IPS DF 6.9 (cell line): ENCODE data around the gene CSNK1G1.
"Not testable (repeated sequence)": the region's sequence is repeated elsewhere in the genome, so short reads cannot be mapped to it uniquely, and the experiment has no call there.

Source experiments
- DNase-seq: peaks from one replicate; pipeline ENCODE4 v3.0.0-alpha.2; 2013; ENCODE audit warnings: low read depth, low spot score
- H3K27ac ChIP-seq: one replicate; pipeline ENCODE4 v1.5.1; 2013; ENCODE audit warnings: low read length, control low read depth
- H3K27me3 ChIP-seq: 2 replicates; pipeline ENCODE4 v1.6.1; 2013; ENCODE audit warnings: mild to moderate bottlenecking, low read length; ENCODE audit not compliant: control insufficient read depth, insufficient read depth
- H3K36me3 ChIP-seq: 2 replicates; pipeline ENCODE4 v1.6.1; 2013; ENCODE audit warnings: low read length; ENCODE audit not compliant: control insufficient read depth, insufficient read depth
- H3K4me1 ChIP-seq: 2 replicates; pipeline ENCODE4 v1.6.1; 2013; ENCODE audit warnings: low read length; ENCODE audit not compliant: control insufficient read depth, insufficient read depth
- H3K4me3 ChIP-seq: 2 replicates; pipeline ENCODE4 v1.5.1; 2013; ENCODE audit warnings: mild to moderate bottlenecking, low read length
- H3K9me3 ChIP-seq: 2 replicates; pipeline ENCODE4 v1.6.1; 2013; ENCODE audit warnings: low read length, inconsistent platforms; ENCODE audit not compliant: control insufficient read depth, insufficient read depth
- WGBS: extraction: QIAGEN DNeasy Blood & Tissue Kit; methylation state at CpG from one replicate; pipeline ENCODE4 v1.1.7; 2013; ENCODE audit warnings: mixed read lengths, missing lambda C conversion rate; ENCODE audit not compliant: insufficient read length, insufficient coverage; 5-methylcytosine and 5-hydroxymethylcytosine counted together

CSNK1G1 gene

GRCh38 chr15:64331668-64332067 lies 24.3 kb downstream of the CSNK1G1 start:
- not testable (repeated sequence) for H3K36me3 ChIP-seq, DNase-seq, H3K4me1 ChIP-seq, H3K9me3 ChIP-seq, H3K4me3 ChIP-seq, H3K27ac ChIP-seq, H3K27me3 ChIP-seq
- WGBS: no CpG with 5 or more reads among the region's 3 CpGs

GRCh38 chr15:64326975-64327374 lies 29.0 kb downstream of the CSNK1G1 start:
- not testable (repeated sequence) for H3K27ac ChIP-seq, H3K4me3 ChIP-seq, H3K9me3 ChIP-seq, H3K36me3 ChIP-seq, H3K4me1 ChIP-seq, H3K27me3 ChIP-seq, DNase-seq
- WGBS: no CpG with 5 or more reads among the region's 15 CpGs

GRCh38 chr15:64326458-64326857 lies 29.5 kb downstream of the CSNK1G1 start:
- DNase-seq, H3K36me3 ChIP-seq, H3K4me3 ChIP-seq, H3K27ac ChIP-seq, H3K27me3 ChIP-seq, H3K4me1 ChIP-seq, H3K9me3 ChIP-seq: not testable (repeated sequence)
- no CpG with 5 or more reads among the region's 20 CpGs for WGBS

- DNase-seq: no peak
- H3K27ac ChIP-seq: no peak overlapping the region
- H3K36me3 ChIP-seq: no peaks in the 10 kb centered on the region
- H3K9me3 ChIP-seq: no peaks in the 10 kb centered on the region
- whole genome bisulfite sequencing: no CpG with 5 or more reads among the region's 5 CpGs
- H3K27me3 ChIP-seq: no peaks in the 10 kb centered on the region
- H3K4me1 ChIP-seq: no peaks in the 10 kb centered on the region
- no peak overlapping the region for H3K4me3 ChIP-seq
Observed at GRCh38 chr15:64324165-64324877, 31.7 kb downstream of the CSNK1G1 start.

- DNase-seq: no peak
- no peak overlapping the region for H3K4me3 ChIP-seq
- no peak overlapping the region for H3K27ac ChIP-seq
- no peaks in the 10 kb centered on the region for H3K4me1 ChIP-seq
- WGBS: no CpG with 5 or more reads among the region's 4 CpGs
- H3K27me3 ChIP-seq: no peaks in the 10 kb centered on the region
- H3K9me3 ChIP-seq: no peaks in the 10 kb centered on the region
- no peaks in the 10 kb centered on the region for H3K36me3 ChIP-seq
Observed at GRCh38 chr15:64315216-64315615, 40.8 kb downstream of the CSNK1G1 start.

GRCh38 chr15:64314456-64314855 lies 41.5 kb downstream of the CSNK1G1 start:
- H3K27me3 ChIP-seq: no peaks in the 10 kb centered on the region
- no peak for DNase-seq
- no peaks in the 10 kb centered on the region for H3K36me3 ChIP-seq
- H3K9me3 ChIP-seq: no peaks in the 10 kb centered on the region
- no peak overlapping the region for H3K4me3 ChIP-seq
- H3K4me1 ChIP-seq: no peaks in the 10 kb centered on the region
- WGBS: no CpG with 5 or more reads among the region's 3 CpGs
- no peak overlapping the region for H3K27ac ChIP-seq

- no peaks in the 10 kb centered on the region for H3K9me3 ChIP-seq
- H3K27me3 ChIP-seq: no peaks in the 10 kb centered on the region
- no peak for DNase-seq
- no peaks in the 10 kb centered on the region for H3K36me3 ChIP-seq
- H3K27ac ChIP-seq: no peak overlapping the region
- no peak overlapping the region for H3K4me3 ChIP-seq
- no CpG with 5 or more reads among the region's 6 CpGs for WGBS
- no peaks in the 10 kb centered on the region for H3K4me1 ChIP-seq
Observed at GRCh38 chr15:64311566-64311965, 44.4 kb downstream of the CSNK1G1 start.

GRCh38 chr15:64310036-64310435 lies 45.9 kb downstream of the CSNK1G1 start:
- H3K36me3 ChIP-seq: no peaks in the 10 kb centered on the region

GRCh38 chr15:64305261-64305660 lies 50.7 kb downstream of the CSNK1G1 start:
- Histone ChIP-seq H3K9me3 (no peaks in the 10 kb centered on the region), H3K36me3 (no peaks in the 10 kb centered on the region), H3K27me3 (no peaks in the 10 kb centered on the region), H3K4me1 (peaks cover 3% of the 10 kb centered on the region), H3K4me3 (no peak overlapping the region), H3K27ac (no peak overlapping the region)
- no CpG with 5 or more reads among the region's 2 CpGs for WGBS
- no peak for DNase-seq

More at GRCh38 chr15:64310036-64310435, 45.9 kb downstream of the CSNK1G1 start:
- no peak overlapping the region for H3K4me3 ChIP-seq
- H3K27me3 ChIP-seq: no peaks in the 10 kb centered on the region
- H3K27ac ChIP-seq: no peak overlapping the region
- peaks cover 3% of the 10 kb centered on the region for H3K4me1 ChIP-seq
- H3K9me3 ChIP-seq: no peaks in the 10 kb centered on the region
- DNase-seq: no peak

GRCh38 chr15:64289550-64289949 lies 66.4 kb downstream of the CSNK1G1 start:
- H3K4me3 ChIP-seq: no peak overlapping the region
- no peaks in the 10 kb centered on the region for H3K9me3 ChIP-seq
- WGBS: no CpG with 5 or more reads among the region's 2 CpGs
- no peak overlapping the region for H3K27ac ChIP-seq
- no peaks in the 10 kb centered on the region for H3K36me3 ChIP-seq
- no peaks in the 10 kb centered on the region for H3K27me3 ChIP-seq
- no peaks in the 10 kb centered on the region for H3K4me1 ChIP-seq
- DNase-seq: no peak

GRCh38 chr15:64288999-64289398 lies 67.0 kb downstream of the CSNK1G1 start:
- WGBS: no CpG with 5 or more reads among the region's 8 CpGs

More at GRCh38 chr15:64288999-64289398, 67.0 kb downstream of the CSNK1G1 start:
- no peak overlapping the region for H3K4me3 ChIP-seq
- H3K4me1 ChIP-seq: no peaks in the 10 kb centered on the region
- H3K27me3 ChIP-seq: no peaks in the 10 kb centered on the region
- H3K36me3 ChIP-seq: no peaks in the 10 kb centered on the region
- no peaks in the 10 kb centered on the region for H3K9me3 ChIP-seq
- H3K27ac ChIP-seq: no peak overlapping the region
- DNase-seq: no peak
